ENCODE data around the gene FAM110A.

- TF ChIP-seq, protein P1, sequence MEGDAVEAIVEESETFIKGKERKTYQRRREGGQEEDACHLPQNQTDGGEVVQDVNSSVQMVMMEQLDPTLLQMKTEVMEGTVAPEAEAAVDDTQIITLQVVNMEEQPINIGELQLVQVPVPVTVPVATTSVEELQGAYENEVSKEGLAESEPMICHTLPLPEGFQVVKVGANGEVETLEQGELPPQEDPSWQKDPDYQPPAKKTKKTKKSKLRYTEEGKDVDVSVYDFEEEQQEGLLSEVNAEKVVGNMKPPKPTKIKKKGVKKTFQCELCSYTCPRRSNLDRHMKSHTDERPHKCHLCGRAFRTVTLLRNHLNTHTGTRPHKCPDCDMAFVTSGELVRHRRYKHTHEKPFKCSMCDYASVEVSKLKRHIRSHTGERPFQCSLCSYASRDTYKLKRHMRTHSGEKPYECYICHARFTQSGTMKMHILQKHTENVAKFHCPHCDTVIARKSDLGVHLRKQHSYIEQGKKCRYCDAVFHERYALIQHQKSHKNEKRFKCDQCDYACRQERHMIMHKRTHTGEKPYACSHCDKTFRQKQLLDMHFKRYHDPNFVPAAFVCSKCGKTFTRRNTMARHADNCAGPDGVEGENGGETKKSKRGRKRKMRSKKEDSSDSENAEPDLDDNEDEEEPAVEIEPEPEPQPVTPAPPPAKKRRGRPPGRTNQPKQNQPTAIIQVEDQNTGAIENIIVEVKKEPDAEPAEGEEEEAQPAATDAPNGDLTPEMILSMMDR (IDR thresholded peaks at IDR 0.05) = no peak
- no peak for TF ChIP-seq EZH2 (IDR thresholded peaks at IDR 0.05; ENCODE audit: borderline replicate concordance, insufficient read depth, low read depth, low read length, poor library complexity, severe bottlenecking)
Measured at GRCh38 chr20:842547-842940, 9.0 kb downstream of the FAM110A start.

All from B cell (primary cell).